GM20000 (cell line): ENCODE data around the gene FBXO38.
"Not testable (repeated sequence)": the region's sequence is repeated elsewhere in the genome, so short reads cannot be mapped to it uniquely, and the experiment has no call there.

Experiments used
- DNase-seq: peaks from one replicate; pipeline ENCODE4 v3.0.0; 2012; ENCODE audit warnings: low spot score
- TF ChIP-seq, protein P1 (sequence below): IDR thresholded peaks from 2 replicates; pipeline ENCODE4 v1.5.1; 2012; ENCODE audit warnings: mild to moderate bottlenecking, control low read depth; ENCODE audit errors: extremely low read depth, missing control alignments

The FBXO38 gene

DNA sequence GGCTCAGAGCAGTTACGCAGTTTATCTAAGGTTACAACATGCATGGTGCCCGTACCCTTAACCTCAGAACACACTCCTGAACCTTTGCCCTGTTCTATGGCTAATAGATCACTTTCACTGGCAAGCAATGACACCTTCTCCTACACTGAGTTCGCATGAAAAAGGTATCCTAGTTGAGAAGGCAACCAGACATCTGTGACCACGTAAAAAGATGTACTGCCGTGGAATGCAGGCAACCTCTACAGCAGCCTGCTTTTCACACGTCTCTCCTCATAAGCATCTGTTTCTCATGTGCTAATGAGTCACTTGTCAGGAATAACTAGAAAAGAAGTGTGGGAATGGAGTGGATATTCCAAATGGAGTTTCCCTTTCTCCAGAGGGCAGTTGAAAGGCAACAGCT, 71.4 kb downstream of the FBXO38 start:
- no peak for DNase-seq
- TF ChIP-seq, protein P1, sequence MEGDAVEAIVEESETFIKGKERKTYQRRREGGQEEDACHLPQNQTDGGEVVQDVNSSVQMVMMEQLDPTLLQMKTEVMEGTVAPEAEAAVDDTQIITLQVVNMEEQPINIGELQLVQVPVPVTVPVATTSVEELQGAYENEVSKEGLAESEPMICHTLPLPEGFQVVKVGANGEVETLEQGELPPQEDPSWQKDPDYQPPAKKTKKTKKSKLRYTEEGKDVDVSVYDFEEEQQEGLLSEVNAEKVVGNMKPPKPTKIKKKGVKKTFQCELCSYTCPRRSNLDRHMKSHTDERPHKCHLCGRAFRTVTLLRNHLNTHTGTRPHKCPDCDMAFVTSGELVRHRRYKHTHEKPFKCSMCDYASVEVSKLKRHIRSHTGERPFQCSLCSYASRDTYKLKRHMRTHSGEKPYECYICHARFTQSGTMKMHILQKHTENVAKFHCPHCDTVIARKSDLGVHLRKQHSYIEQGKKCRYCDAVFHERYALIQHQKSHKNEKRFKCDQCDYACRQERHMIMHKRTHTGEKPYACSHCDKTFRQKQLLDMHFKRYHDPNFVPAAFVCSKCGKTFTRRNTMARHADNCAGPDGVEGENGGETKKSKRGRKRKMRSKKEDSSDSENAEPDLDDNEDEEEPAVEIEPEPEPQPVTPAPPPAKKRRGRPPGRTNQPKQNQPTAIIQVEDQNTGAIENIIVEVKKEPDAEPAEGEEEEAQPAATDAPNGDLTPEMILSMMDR: no peak

DNA sequence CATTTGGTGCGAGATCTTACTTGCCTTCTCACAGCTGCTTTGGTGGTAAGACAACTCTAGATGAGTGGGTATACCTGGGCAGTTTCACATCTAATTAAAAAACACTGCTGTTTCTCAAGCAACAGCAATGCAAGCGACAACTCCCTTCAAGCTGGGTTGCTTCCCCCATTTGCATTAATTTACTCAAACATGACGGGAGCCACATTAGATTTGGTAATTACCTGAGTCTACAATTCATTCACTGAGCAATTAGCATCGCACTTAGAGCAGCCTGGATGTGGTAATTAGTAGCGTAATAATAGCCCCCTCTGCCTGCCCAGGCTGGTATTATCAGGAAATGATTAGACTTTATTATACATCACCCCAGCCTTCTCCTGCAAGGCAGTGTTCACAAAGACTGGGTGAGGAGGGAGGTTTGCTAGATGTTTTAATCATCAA, 73.4 kb downstream of the FBXO38 start:
- DNase-seq: no peak
- TF ChIP-seq, protein P1: no peak

DNA sequence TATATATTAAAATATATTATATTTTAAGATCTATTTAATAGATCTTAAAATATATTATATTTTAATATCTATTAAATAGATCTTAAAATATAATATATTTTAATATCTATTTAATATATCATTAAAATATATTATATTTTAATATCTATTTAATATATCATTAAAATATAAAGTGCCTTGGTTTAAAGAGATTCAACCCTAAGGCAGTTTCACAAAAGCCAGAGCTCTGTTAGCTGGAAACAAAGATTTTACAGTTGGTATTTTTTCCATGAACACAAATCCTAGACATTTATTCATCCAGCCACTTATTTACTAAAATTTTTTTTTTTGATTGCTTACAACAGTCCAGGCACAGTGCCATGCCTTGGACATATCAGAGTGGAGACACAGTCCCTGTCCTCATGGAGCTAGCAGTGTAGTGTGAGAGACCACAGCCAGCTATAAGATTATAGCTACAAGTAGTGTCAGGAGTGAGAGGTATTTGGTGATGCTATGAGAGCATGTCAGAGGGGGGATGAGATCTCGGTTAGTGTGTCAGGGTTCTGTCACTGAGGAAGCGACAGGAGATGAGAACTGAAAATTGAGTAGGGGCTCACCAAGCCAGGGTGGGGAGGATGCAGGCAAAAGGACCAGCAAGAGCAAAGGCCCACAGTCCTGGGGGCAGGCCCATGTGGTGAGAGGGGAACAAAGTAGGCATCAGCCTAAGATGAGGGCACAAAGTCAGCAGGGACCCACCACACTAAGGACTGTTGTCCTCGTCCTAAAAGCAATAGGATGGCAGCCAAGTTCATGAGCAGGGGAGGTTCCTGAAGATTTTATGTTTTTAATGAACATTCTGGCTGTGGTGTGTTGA, 74.5 kb downstream of the FBXO38 start:
- TF ChIP-seq, protein P1: no peak
- no peak for DNase-seq

DNA sequence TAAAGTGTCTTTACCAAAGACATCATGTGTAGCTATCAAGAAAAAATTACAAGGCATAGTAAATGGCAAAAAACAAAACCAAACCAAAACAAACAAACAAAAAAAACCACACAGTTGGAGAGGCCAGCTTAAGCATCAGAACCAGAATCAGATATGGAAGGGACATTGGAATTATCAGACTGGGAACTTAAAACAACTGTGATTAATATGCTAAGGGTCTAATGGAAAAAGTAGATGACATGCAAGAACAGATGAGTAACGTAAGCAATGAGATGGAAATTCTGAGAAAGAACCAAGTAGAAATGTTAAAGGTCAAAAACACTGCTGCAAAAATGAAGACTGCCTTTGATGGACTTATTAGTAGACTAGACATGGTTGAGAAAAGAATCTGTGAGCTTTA, 75.9 kb downstream of the FBXO38 start:
- no peak for DNase-seq
- TF ChIP-seq, protein P1: no peak

DNA sequence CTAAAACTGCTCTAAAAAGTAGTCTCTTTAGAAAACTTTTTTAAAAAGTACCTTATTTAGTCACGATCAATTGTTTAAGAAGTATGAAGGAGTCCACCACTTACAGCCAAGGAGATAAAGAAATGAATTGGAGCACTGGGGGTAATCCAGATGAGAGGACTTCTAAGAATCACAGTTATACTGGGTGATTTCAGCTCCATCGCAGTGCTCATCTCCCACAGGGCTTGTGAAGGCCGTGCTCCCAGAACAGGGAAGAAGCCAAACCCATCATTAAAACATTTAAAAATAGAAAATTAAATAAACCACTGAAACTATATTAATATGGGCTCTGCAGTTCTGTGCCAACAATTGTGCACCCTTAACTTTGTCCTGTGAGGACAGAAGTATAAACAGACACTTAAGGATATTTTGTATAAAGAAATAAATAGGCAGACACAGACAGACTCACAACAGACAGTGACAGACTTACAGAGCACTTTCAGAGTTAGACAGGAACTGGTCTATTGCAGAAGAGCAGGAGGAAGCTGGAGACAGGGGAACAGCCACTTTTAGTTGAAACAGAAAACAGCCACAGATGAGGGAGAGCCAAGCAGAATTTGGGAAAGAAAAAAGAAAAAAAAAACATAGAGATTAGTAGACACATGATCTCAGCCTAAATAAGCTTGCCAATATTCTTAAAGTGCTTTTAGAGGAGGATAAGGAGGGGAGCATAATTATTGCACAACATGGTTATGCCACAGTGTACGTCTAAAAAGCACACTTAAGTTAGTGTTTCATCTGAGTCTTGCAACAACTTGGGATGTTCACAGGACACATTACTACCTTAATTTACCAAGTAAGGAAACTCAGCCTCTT, 81.8 kb downstream of the FBXO38 start:
- DNase-seq: no peak
- TF ChIP-seq, protein P1: no peak

DNA sequence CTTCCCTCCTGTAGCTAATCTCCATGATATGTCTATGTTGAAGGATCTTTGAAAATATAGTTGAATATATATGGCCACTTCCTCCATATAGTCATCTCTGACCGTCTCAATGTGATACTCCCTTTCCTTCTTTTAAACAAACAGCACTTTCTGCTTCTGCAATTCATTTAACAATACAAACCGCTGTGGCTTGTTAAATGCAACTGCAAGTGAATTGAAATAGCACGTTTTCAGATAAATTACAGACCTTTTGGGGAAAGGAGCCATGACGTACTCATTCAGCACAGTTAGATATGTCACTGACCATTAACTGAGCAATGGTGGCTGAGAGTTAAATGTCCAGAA, 82.5 kb downstream of the FBXO38 start:
- TF ChIP-seq, protein P1: no peak
- DNase-seq: no peak

DNA sequence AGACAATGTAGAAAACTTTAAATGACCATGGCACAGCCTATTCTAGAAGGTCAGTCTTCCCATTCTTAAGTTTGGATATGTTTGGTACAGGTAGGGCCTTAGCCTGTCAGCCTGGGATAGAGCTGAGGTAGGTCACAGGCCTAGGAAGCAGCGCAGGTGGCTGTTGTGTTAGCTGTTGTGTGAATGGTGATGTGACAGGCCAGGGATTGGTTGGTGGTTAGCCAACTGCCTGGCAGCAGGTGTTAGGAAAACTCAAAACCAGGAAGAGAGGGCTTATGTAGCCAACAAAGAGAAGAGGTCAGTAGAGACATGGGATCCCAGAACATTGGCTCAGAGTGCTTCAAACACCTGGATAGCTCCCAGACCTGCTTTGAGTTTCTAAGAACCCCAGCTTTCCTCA, 84.2 kb downstream of the FBXO38 start:
- DNase-seq: no peak
- TF ChIP-seq, protein P1: no peak

DNA sequence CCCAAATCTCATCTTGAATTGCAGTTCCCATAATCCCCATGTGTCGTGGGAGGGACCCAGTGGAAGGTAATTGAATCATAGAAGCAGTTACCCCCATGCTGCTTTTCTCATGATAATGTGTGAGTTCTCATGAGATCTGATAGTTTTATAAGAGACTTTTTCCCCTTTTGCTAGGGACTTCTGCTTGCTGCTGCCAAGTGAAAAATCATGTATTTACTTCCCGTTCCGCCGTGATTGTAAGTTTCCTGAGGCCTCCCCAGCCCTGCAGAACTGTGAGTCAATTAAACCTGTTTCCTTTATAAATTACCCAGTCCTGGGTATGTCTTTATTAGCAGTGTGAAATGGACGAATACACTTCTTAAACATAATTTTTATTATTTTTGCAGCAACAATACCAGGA, 85.0 kb downstream of the FBXO38 start:
- DNase-seq: not testable (repeated sequence)
